HepG2 (cell line): ENCODE measurements around the gene CHD9. TPM values are rescaled to one million over a fixed set of nuclear protein-coding genes. Genes with fewer than 3 reads are reported as not detected.
"Not testable (repeated sequence)": the region's sequence is repeated elsewhere in the genome, so short reads cannot be mapped to it uniquely, and the experiment has no call there.

Source experiments
- ATAC-seq: fragments of 200-7000 bp; cut with Tn5 transposase; 3 replicates; pipeline ENCODE4 v1.9.1; 2020; ENCODE audit warnings: mild to moderate bottlenecking, moderate library complexity
- BruUV-seq: library from RNA; stranded (reverse); fragments of 400-500 nt; replicated peaks from 2 replicates; lab custom pipeline; 2021; lab: Mats Ljungman, UMichigan
- CTCF ChIA-PET: fragments of 300-600 bp; formaldehyde crosslinking; extraction: SDS; loops from one replicate; lab custom pipeline; 2021; ENCODE audit warnings: low total read pairs, inconsistent platforms, low intra/inter-chr PET ratio; lab: Yijun Ruan, JAX
- POLR2A ChIA-PET: fragments of 350-600 bp; sonication (Branson Sonifier 250); formaldehyde crosslinking; loops from one replicate; lab custom pipeline; 2020; ENCODE audit warnings: antibody characterized with exemption, inconsistent platforms; lab: Yijun Ruan, JAX
- DNase-seq: peaks from one replicate; pipeline ENCODE4 v3.0.0-alpha.2; 2015; ENCODE audit warnings: low spot score
- FAIRE-seq: peaks from 3 replicates; lab custom pipeline; 2011; peaks lifted over from hg19 to GRCh38; lab: Jason Lieb, UNC
- H2AFZ ChIP-seq: one replicate; pipeline ENCODE4 v1.6.1; 2011; ENCODE audit warnings: low read length, inconsistent platforms
- H3K27ac ChIP-seq: fragments of 300-600 bp; 3 replicates; pipeline ENCODE4 v1.8.0; 2011; ENCODE audit warnings: mixed run types, mild to moderate bottlenecking, mixed read lengths, low read length, inconsistent platforms; ENCODE audit not compliant: insufficient read depth; ENCODE audit errors: extremely low read length
- H3K27me3 ChIP-seq, 2 experiments: fragments of 200-600 bp in 1 of 2; 2 replicates in 1 of 2; 3 replicates in 1 of 2; pipeline versions ENCODE4 v1.6.0 to v1.8.0; 2011; ENCODE audit warnings: low read length in 2 of 2, mild to moderate bottlenecking in 2 of 2, moderate library complexity in 2 of 2, inconsistent platforms in 1 of 2; ENCODE audit not compliant: insufficient read depth in 2 of 2, control insufficient read depth in 1 of 2
- H3K36me3 ChIP-seq, 2 experiments: fragments of 200-600 bp in 1 of 2; replicated peaks in 1 of 2; 2 replicates in 1 of 2; 3 replicates in 1 of 2; pipeline versions ENCODE4 v1.5.1 to v1.8.0; 2011; ENCODE audit warnings: low read length in 2 of 2, inconsistent platforms in 1 of 2; ENCODE audit not compliant: insufficient read depth in 2 of 2, control insufficient read depth in 1 of 2
- H3K4me1 ChIP-seq: 2 replicates; pipeline ENCODE4 v1.5.1; 2012; ENCODE audit warnings: low read length, inconsistent platforms; ENCODE audit not compliant: insufficient read depth
- H3K4me2 ChIP-seq: 2 replicates; pipeline ENCODE4 v1.6.0; 2011; ENCODE audit warnings: low read depth, low read length, inconsistent platforms
- H3K4me3 ChIP-seq, 3 experiments: fragments of 200-600 bp in 1 of 3; sonication (generic), shearing (Covaris generic) in 1 of 3; replicated peaks in 1 of 3; 2 replicates each; pipeline ENCODE4 v1.5.1; 2011 to 2016; ENCODE audit warnings: low read length in 3 of 3, inconsistent platforms in 2 of 3, low read depth in 2 of 3, mild to moderate bottlenecking in 2 of 3, control low read depth in 1 of 3, mixed read lengths in 1 of 3; ENCODE audit not compliant: insufficient read depth in 1 of 3
- H3K79me2 ChIP-seq: one replicate; pipeline ENCODE4 v1.6.1; 2011; ENCODE audit warnings: low read length, inconsistent platforms; ENCODE audit not compliant: insufficient read depth
- H3K9ac ChIP-seq: 2 replicates; pipeline ENCODE4 v1.6.0; 2011; ENCODE audit warnings: mild to moderate bottlenecking, low read depth, low read length, inconsistent platforms; ENCODE audit not compliant: insufficient read depth
- H3K9me3 ChIP-seq: 2 replicates; pipeline ENCODE4 v1.5.1; 2012; ENCODE audit warnings: mild to moderate bottlenecking, low read length
- H4K20me1 ChIP-seq: 2 replicates; pipeline ENCODE4 v1.6.0; 2011; ENCODE audit warnings: inconsistent platforms, mild to moderate bottlenecking, low read length, moderate library complexity; ENCODE audit not compliant: insufficient read depth
- SOX13 ChIP-seq, 3 experiments: fragments of 450-650 bp in 1 of 3; sonication (generic) in 1 of 3; formaldehyde crosslinking in 1 of 3; IDR thresholded peaks in 2 of 3; conservative IDR thresholded peaks in 1 of 3; 2 replicates each; pipeline versions ENCODE4 v1.5.0 to v1.6.1; 2016 to 2020; ENCODE audit warnings: antibody characterized with exemption in 1 of 3, mild to moderate bottlenecking in 1 of 3, missing compliant biosample characterization in 1 of 3, missing genetic modification reagents in 1 of 3, moderate library complexity in 1 of 3
- ZNF382 ChIP-seq: sonication (generic); formaldehyde crosslinking; IDR thresholded peaks from 2 replicates; pipeline ENCODE4 v1.5.0; 2020; ENCODE audit warnings: missing genetic modification reagents, mild to moderate bottlenecking, borderline replicate concordance
- ZNF775 ChIP-seq: sonication (generic); formaldehyde crosslinking; IDR thresholded peaks from 2 replicates; pipeline ENCODE4 v1.4.0; 2020; ENCODE audit warnings: missing genetic modification reagents, mild to moderate bottlenecking, moderate library complexity, borderline replicate concordance
- WGBS: methylation state at CpG from one replicate; pipeline ENCODE4 v1.1.6; 2017; ENCODE audit warnings: low lambda C conversion rate; 5-methylcytosine and 5-hydroxymethylcytosine counted together
- in situ Hi-C: cut with HindIII; loops from 2 replicates; pipeline ENCODE4 v1.10.0; 2017; ENCODE audit warnings: low pct_unique_long_range_greater_than_20kb; ENCODE audit not compliant: extremely low pct_ligation_motif_present
- intact Hi-C: fragments of 100-400 bp; cut with micrococcal nuclease; formaldehyde crosslinking; loops from one replicate; pipeline ENCODE4 v1.10.0; 2022; ENCODE audit not compliant: unreplicated experiment
- polyA plus RNA-seq, 8 experiments: library from polyadenylated mRNA; depleted of rRNA in 3 of 8; stranded (reverse) in 7 of 8; unstranded in 1 of 8; fragments of >200 nt; fragmentation: Illumina TruSeq in 4 of 8; extraction: Trizol in 4 of 8; gene quantifications; 2 replicates each; pipeline versions ENCODE4 v1.2.1 to v1.2.3, GENCODE V29; 2011 to 2016; ENCODE audit warnings: low read depth in 4 of 8, missing spikeins in 1 of 8, mixed read lengths in 1 of 8; ENCODE audit not compliant: insufficient read depth in 1 of 8
- total RNA-seq, 5 experiments: library from RNA; depleted of rRNA; stranded (reverse); fragments of >200 nt; fragmentation: Illumina TruSeq; extraction: Trizol; gene quantifications; 2 replicates each; pipeline ENCODE4 v1.2.3, GENCODE V29; 2016; ENCODE audit warnings: low read depth in 1 of 5
- TF ChIP-seq, protein P1 (sequence below): sonication (generic); formaldehyde crosslinking; IDR thresholded peaks from 2 replicates; pipeline ENCODE4 v1.4.0; 2020; ENCODE audit warnings: missing genetic modification reagents, borderline replicate concordance

CHD9 gene
- total and polyA plus RNA-seq, 2 of the 13 experiments (the other 11 are each of a cell fraction or from before 2014, with no cell fraction given) = 23.4 to 27.7 TPM

- Histone ChIP-seq H3K9ac (no peak overlapping the region), H3K4me2 (no peak overlapping the region), H3K36me3 (peaks cover 11 to 39% of the 10 kb centered on the region in 2 experiments; a peak in 4 of 5 replicates), H3K27ac (no peak overlapping the region), H2AFZ (no peak overlapping the region), H4K20me1 (no peaks in the 10 kb centered on the region), H3K4me1 (no peaks in the 10 kb centered on the region), H3K79me2 (no peaks in the 10 kb centered on the region), H3K9me3 (no peaks in the 10 kb centered on the region), H3K27me3 (no peaks in the 10 kb centered on the region), H3K4me3 (no peak overlapping the region)
- DNase-seq (no peak), ATAC-seq (no peak), FAIRE-seq (no peak)
- in situ Hi-C loops = no loop called here
- TF ChIP-seq SOX13 (IDR thresholded peaks at IDR 0.05) (no peak), SOX13 (CRISPR knock-in tag; conservative IDR thresholded peaks at IDR 0.05 in 1 of 2, IDR thresholded peaks at IDR 0.05 in 1 of 2) (no peak), ZNF382 (CRISPR knock-in tag) (no peak), ZNF775 (no peak)
- TF ChIP-seq, protein P1, sequence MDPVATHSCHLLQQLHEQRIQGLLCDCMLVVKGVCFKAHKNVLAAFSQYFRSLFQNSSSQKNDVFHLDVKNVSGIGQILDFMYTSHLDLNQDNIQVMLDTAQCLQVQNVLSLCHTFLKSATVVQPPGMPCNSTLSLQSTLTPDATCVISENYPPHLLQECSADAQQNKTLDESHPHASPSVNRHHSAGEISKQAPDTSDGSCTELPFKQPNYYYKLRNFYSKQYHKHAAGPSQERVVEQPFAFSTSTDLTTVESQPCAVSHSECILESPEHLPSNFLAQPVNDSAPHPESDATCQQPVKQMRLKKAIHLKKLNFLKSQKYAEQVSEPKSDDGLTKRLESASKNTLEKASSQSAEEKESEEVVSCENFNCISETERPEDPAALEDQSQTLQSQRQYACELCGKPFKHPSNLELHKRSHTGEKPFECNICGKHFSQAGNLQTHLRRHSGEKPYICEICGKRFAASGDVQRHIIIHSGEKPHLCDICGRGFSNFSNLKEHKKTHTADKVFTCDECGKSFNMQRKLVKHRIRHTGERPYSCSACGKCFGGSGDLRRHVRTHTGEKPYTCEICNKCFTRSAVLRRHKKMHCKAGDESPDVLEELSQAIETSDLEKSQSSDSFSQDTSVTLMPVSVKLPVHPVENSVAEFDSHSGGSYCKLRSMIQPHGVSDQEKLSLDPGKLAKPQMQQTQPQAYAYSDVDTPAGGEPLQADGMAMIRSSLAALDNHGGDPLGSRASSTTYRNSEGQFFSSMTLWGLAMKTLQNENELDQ (CRISPR knock-in tag) = no peak
- CTCF ChIA-PET = no interaction called here
- intact Hi-C loops = no loop called here
- POLR2A ChIA-PET = no interaction called here
- no TSS peak for BruUV-seq
These were observed 211.4 kb downstream of the CHD9 start for GRCh38 chr16:53266156-53266555.

DNA sequence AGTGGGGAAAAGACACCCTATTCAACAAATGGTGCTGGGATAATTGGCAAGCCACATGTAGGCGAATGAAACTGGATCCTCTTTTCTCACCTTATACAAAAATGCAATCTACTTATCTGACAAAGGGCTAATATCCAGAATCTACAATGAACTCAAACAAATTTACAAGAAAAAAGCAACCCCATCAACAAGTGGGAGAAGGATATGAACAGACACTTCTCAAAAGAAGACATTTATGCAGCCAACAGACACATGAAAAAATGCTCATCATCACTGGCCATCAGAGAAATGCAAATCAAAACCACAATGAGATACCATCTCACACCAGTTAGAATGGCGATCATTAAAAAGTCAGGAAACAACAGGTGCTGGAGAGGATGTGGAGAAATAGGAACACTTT, 223.7 kb downstream of the CHD9 start:
- intact Hi-C loops, DNase-seq, H3K4me2 ChIP-seq, H3K79me2 ChIP-seq, FAIRE-seq, ATAC-seq, H3K27ac ChIP-seq, POLR2A ChIA-PET, in situ Hi-C loops, BruUV-seq, H3K4me3 ChIP-seq, H3K9ac ChIP-seq, H2AFZ ChIP-seq, H3K27me3 ChIP-seq, H3K4me1 ChIP-seq, CTCF ChIA-PET, H4K20me1 ChIP-seq, H3K9me3 ChIP-seq: not testable (repeated sequence)
- WGBS = 100% methylated on average over 1 of the region's 2 CpGs
- peaks cover 9 to 47% of the 10 kb centered on the region in 2 experiments for H3K36me3 ChIP-seq
